HEK293 (cell line): Measurements from ENCODE around the gene CTPS2.

Experiments used
- CTCF ChIA-PET: fragments of 350-600 bp; formaldehyde crosslinking; extraction: SDS; loops from one replicate; lab custom pipeline; 2021; ENCODE audit warnings: antibody characterized with exemption; lab: Yijun Ruan, JAX
- POLR2A ChIA-PET: fragments of 300-600 bp; formaldehyde crosslinking; extraction: SDS; loops from one replicate; lab custom pipeline; 2020; ENCODE audit warnings: antibody characterized with exemption, inconsistent platforms; lab: Yijun Ruan, JAX
- H3K27ac ChIP-seq: fragments of 200-500 bp; sonication (Bioruptor generic); 2 replicates; pipeline ENCODE4 v1.5.1; 2014; ENCODE audit warnings: low read depth, low read length, control low read depth, inconsistent platforms; ENCODE audit errors: extremely low read depth
- H3K36me3 ChIP-seq, 2 experiments: fragments of 200-500 bp in 1 of 2; sonication (Bioruptor generic) in 1 of 2; 1 replicate in 1 of 2; 2 replicates in 1 of 2; pipeline ENCODE4 v1.5.1; 2014 to 2017; ENCODE audit warnings: inconsistent platforms in 2 of 2, low read length in 2 of 2; ENCODE audit not compliant: control insufficient read depth in 2 of 2, insufficient read depth in 1 of 2
- H3K4me1 ChIP-seq: fragments of 200-500 bp; sonication (Bioruptor generic); 2 replicates; pipeline ENCODE4 v1.5.1; 2014; ENCODE audit warnings: mild to moderate bottlenecking, low read length, inconsistent platforms; ENCODE audit not compliant: control insufficient read depth, insufficient read depth
- H3K4me3 ChIP-seq: 2 replicates; pipeline ENCODE4 v1.5.1; 2011; ENCODE audit warnings: low read depth, mild to moderate bottlenecking, control low read depth, low read length, moderate library complexity
- H3K9me3 ChIP-seq: fragments of 200-500 bp; sonication (Bioruptor generic); 2 replicates; pipeline ENCODE4 v1.5.1; 2014; ENCODE audit warnings: low read depth, low read length, inconsistent platforms; ENCODE audit not compliant: control insufficient read depth, insufficient read depth
- OSR2 ChIP-seq: fragments of 450-650 bp; formaldehyde crosslinking; IDR thresholded peaks from 2 replicates; pipeline ENCODE4 v1.5.1; 2016; ENCODE audit warnings: missing biosample characterization, missing genetic modification characterization
- OVOL3 ChIP-seq: fragments of 450-650 bp; formaldehyde crosslinking; IDR thresholded peaks from 2 replicates; pipeline ENCODE4 v1.5.1; 2016; ENCODE audit warnings: missing biosample characterization, missing genetic modification characterization
- PRDM1 ChIP-seq: fragments of 450-650 bp; formaldehyde crosslinking; IDR thresholded peaks from 2 replicates; pipeline ENCODE4; 2016; ENCODE audit warnings: missing biosample characterization, missing genetic modification characterization
- RBAK ChIP-seq: fragments of 450-650 bp; formaldehyde crosslinking; IDR thresholded peaks from 2 replicates; pipeline ENCODE4 v1.5.1; 2016; ENCODE audit warnings: missing biosample characterization, missing genetic modification characterization
- SCRT2 ChIP-seq: fragments of 450-650 bp; formaldehyde crosslinking; IDR thresholded peaks from 2 replicates; pipeline ENCODE4 v1.5.1; 2016; ENCODE audit warnings: missing biosample characterization, missing genetic modification characterization
- TCF7L2 ChIP-seq: IDR thresholded peaks from 2 replicates; pipeline ENCODE4 v1.6.1; 2011; ENCODE audit warnings: low read depth, mild to moderate bottlenecking, inconsistent platforms, low read length, moderate library complexity, borderline replicate concordance
- ZFP37 ChIP-seq: fragments of 450-650 bp; formaldehyde crosslinking; IDR thresholded peaks from 2 replicates; pipeline ENCODE4 v1.5.1; 2016; ENCODE audit warnings: missing biosample characterization, missing genetic modification characterization
- ZIC2 ChIP-seq: fragments of 450-650 bp; formaldehyde crosslinking; IDR thresholded peaks from 2 replicates; pipeline ENCODE4 v1.5.1; 2016; ENCODE audit warnings: missing biosample characterization, missing genetic modification characterization
- ZNF132 ChIP-seq: fragments of 450-650 bp; formaldehyde crosslinking; IDR thresholded peaks from 2 replicates; pipeline ENCODE4 v1.5.1; 2017; ENCODE audit warnings: missing biosample characterization, missing genetic modification characterization, borderline replicate concordance
- ZNF155 ChIP-seq: fragments of 450-650 bp; formaldehyde crosslinking; IDR thresholded peaks from 2 replicates; pipeline ENCODE4 v1.5.1; 2016; ENCODE audit warnings: missing biosample characterization, missing genetic modification characterization
- ZNF211 ChIP-seq: fragments of 450-650 bp; formaldehyde crosslinking; IDR thresholded peaks from 2 replicates; pipeline ENCODE4 v1.5.1; 2016; ENCODE audit warnings: low read depth, missing biosample characterization, missing genetic modification characterization
- ZNF239 ChIP-seq: fragments of 450-650 bp; formaldehyde crosslinking; IDR thresholded peaks from 2 replicates; pipeline ENCODE4 v1.5.1; 2016; ENCODE audit warnings: missing biosample characterization, missing genetic modification characterization
- ZNF292 ChIP-seq: fragments of 450-650 bp; formaldehyde crosslinking; IDR thresholded peaks from 2 replicates; pipeline ENCODE4 v1.5.1; 2016; ENCODE audit warnings: low read depth, missing biosample characterization, missing genetic modification characterization, borderline replicate concordance
- ZNF473 ChIP-seq: fragments of 450-650 bp; formaldehyde crosslinking; IDR thresholded peaks from 2 replicates; pipeline ENCODE4 v1.5.1; 2017; ENCODE audit warnings: missing biosample characterization, missing genetic modification characterization
- ZNF488 ChIP-seq: fragments of 450-650 bp; formaldehyde crosslinking; IDR thresholded peaks from 2 replicates; pipeline ENCODE4 v1.5.1; 2016; ENCODE audit warnings: missing biosample characterization, missing genetic modification characterization
- ZNF530 ChIP-seq: fragments of 450-650 bp; formaldehyde crosslinking; IDR thresholded peaks from 2 replicates; pipeline ENCODE4 v1.5.1; 2016; ENCODE audit warnings: low read depth, missing biosample characterization, missing genetic modification characterization
- ZNF639 ChIP-seq: fragments of 450-650 bp; formaldehyde crosslinking; IDR thresholded peaks from 2 replicates; pipeline ENCODE4 v1.5.1; 2016; ENCODE audit warnings: missing biosample characterization, missing genetic modification characterization
- ZNF654 ChIP-seq: fragments of 450-650 bp; formaldehyde crosslinking; IDR thresholded peaks from 2 replicates; pipeline ENCODE4 v1.5.1; 2016; ENCODE audit warnings: low read depth, missing biosample characterization, missing genetic modification characterization
- ZNF692 ChIP-seq: fragments of 450-650 bp; formaldehyde crosslinking; IDR thresholded peaks from 2 replicates; pipeline ENCODE4 v1.5.1; 2016; ENCODE audit warnings: missing biosample characterization, missing genetic modification characterization
- ZNF701 ChIP-seq: fragments of 450-650 bp; formaldehyde crosslinking; IDR thresholded peaks from 2 replicates; pipeline ENCODE4 v1.5.1; 2016; ENCODE audit warnings: missing biosample characterization, missing genetic modification characterization

The CTPS2 gene

GRCh38 chrX:16678689-16679088 is 33.8 kb downstream of the CTPS2 start (continued):
- TF ChIP-seq ZNF692 (tag by site-specific recombination), result no peak

GRCh38 chrX:16671005-16671404 is 41.5 kb downstream of the CTPS2 start:
- Histone ChIP-seq H3K36me3 (peaks cover 3 to 39% of the 10 kb centered on the region in 2 experiments; a peak in 2 of 3 replicates), H3K4me1 (no peaks in the 10 kb centered on the region), H3K27ac (no peak overlapping the region), H3K4me3 (no peak overlapping the region)
- POLR2A ChIA-PET, result no interaction called here
- CTCF ChIA-PET, result interaction anchor here (0.6 to 2.2 kb wide), 4 partner anchors 134 to 924 kb away, joined by 3 to 11 read pairs (median 4); partner anchors contain the start of gene GRPR
- TF ChIP-seq ZNF654 (tag by site-specific recombination), result peak; percentile 54
- 0 out of 2 replicates have a peak, but pooled peaks have one; percentile 43 for TF ChIP-seq PRDM1
- no peak for TF ChIP-seq OVOL3
- no peak for TF ChIP-seq ZNF488 (tag by site-specific recombination)
- TF ChIP-seq, all 188 proteins: peak for 2
- no peaks in the 10 kb centered on the region for H3K9me3 ChIP-seq

- no peak for TF ChIP-seq ZNF473 (tag by site-specific recombination)
- no peak for TF ChIP-seq ZNF639 (tag by site-specific recombination)
- TF ChIP-seq ZNF701 (tag by site-specific recombination), result no peak
- no peak for TF ChIP-seq SCRT2
- no peak for TF ChIP-seq ZNF239 (tag by site-specific recombination)
- no peak for TF ChIP-seq RBAK (tag by site-specific recombination)
- no peak for TF ChIP-seq ZNF155 (tag by site-specific recombination)
- no peak for TF ChIP-seq ZNF132 (tag by site-specific recombination)
- TF ChIP-seq, all 188 proteins: peak for 0
- no peaks in the 10 kb centered on the region for H3K9me3 ChIP-seq
Observed at GRCh38 chrX:16666541-16666940, 45.9 kb downstream of the CTPS2 start.

GRCh38 chrX:16665089-16665488 is 47.4 kb downstream of the CTPS2 start:
- POLR2A ChIA-PET, result no interaction called here
- CTCF ChIA-PET, result no interaction called here
- Histone ChIP-seq H3K36me3 (peaks cover 12 to 35% of the 10 kb centered on the region in 2 experiments), H3K4me3 (no peak overlapping the region)
- TF ChIP-seq ZIC2 (tag by site-specific recombination) (no peak), OSR2 (tag by site-specific recombination) (no peak), ZNF530 (tag by site-specific recombination) (no peak), ZFP37 (tag by site-specific recombination) (no peak), TCF7L2 (no peak), ZNF292 (tag by site-specific recombination) (no peak), ZNF211 (tag by site-specific recombination) (no peak)
- TF ChIP-seq, all 188 proteins: peak for 0
- H3K9me3 ChIP-seq, result no peaks in the 10 kb centered on the region
- H3K27ac ChIP-seq, result no peak overlapping the region
- H3K4me1 ChIP-seq, result no peaks in the 10 kb centered on the region

More at GRCh38 chrX:16666541-16666940, 45.9 kb downstream of the CTPS2 start:
- Histone ChIP-seq H3K4me1 (no peaks in the 10 kb centered on the region), H3K36me3 (peaks cover 12 to 35% of the 10 kb centered on the region in 2 experiments), H3K27ac (no peak overlapping the region), H3K4me3 (no peak overlapping the region)
- ChIA-PET POLR2A (no interaction called here), CTCF (no interaction called here)
